Activated naive CD8-positive, alpha-beta T cell treated with anti-CD3 and anti-CD28 coated beads, Interleukin-2, amount 50 U/mL, for 16 hours (primary cell): Measurements from ENCODE around the gene CDX1.

Experiments used
- DNase-seq: peaks from one replicate; pipeline ENCODE4 v3.0.0-alpha.2; 2020; ENCODE audit warnings: low read depth, low spot score

Gene CDX1

DNA sequence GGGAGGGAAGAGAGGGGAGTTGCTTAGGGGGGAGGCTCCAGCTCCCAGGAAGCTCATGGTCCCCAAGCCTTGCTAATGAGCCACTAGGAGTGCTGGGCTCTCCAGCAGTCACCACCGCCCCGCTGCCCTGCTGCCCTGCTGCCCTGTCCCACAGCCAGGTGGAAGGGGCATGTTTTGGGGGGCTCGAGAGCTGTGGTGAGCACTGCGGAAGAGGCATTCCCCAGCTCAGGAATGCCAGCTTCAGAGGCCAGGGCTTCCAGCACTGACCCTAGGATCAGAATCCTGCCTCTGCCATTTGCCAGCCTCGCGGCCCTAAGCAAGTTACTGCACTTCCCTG, 40.2 kb downstream of the CDX1 start:
- no peak for DNase-seq

DNA sequence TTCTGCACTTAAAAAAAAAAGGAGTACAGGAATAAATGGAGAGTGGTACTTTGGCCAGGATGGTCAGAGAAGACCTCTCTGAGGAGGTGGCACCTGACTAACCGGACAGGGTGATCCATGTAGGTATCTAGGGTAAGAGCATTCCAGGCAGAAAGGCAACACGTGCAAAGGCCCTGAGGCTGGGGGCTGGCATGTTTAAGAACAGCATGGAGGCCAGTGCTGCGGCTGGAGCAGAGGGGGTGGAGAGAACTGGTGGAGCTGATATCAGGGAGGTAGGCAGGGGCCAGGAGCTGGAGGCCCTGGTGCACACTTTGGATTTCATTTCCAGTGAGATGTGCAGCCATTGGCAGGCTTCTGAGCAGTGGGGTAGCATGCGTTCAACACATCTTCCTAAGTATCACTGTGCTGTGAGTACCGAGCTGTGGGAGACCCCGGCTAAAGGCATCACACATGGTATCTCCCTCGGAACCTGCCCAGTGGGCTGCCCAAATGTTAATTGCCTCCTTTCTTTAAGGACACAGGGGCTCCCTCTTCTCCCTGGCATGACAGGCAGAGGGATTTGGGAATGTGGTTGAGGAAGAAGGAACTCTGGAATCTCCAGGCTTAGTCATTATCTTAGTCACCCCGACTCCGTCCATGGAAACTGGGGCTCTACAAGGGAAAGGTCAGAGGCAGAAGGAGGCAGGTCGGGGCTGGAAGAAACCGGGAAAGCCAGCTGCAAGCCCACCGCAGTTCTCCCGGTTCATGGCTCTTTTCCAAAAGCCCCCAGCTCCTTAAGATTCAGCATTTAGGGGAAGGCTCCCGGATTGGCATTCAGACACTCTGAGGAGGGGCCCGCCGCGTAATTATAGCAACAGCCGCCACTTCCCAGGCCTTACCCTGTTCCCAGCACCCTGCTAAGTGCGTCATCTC, 41.9 kb downstream of the CDX1 start:
- no peak for DNase-seq

DNA sequence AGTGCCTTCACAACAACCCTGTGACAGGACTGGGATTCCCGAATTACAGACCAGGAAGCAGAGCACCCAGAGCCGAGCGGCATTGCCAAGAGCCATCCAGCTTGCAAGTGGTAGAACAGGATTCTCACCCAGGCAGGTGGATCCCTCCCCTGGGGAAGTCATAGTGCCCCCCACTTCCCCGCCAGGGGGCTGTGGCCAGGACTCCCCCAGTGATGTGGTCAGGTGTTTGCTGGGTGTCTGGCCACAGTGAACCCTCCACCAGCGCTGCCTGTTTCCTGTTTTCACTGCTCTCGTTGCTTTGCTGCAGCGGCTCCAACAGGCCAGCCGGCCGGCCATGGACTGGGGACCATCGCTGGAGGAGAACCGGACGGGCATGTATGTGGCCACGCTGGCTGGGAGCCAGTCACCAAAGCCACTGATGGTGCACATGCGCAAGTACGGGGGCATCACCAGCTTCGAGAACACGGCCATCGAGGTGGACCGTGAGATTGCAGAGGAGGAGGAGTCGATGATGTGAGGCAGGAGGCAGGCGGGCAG, 42.6 kb downstream of the CDX1 start:
- DNase-seq: no peak

DNA sequence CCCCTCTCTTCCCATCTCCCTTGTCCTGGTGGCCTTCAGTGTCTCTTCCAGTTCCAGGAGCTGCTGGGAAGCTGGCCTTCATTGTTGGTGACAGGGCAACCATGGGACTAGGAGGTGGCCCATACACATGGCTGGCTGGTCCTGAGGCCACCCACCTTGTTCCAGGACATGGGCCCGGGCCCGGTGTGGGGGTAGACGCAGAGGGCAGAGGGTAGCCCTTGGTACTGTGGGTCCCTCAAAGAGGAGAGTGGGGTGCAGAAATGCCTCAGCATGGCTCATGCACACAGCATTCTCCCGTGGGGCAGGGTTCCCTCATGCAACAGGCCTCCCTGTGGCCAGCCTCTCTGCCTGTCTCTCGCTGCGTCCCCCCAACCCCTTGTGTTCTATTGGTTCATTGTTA, 44.1 kb downstream of the CDX1 start:
- no peak for DNase-seq

DNA sequence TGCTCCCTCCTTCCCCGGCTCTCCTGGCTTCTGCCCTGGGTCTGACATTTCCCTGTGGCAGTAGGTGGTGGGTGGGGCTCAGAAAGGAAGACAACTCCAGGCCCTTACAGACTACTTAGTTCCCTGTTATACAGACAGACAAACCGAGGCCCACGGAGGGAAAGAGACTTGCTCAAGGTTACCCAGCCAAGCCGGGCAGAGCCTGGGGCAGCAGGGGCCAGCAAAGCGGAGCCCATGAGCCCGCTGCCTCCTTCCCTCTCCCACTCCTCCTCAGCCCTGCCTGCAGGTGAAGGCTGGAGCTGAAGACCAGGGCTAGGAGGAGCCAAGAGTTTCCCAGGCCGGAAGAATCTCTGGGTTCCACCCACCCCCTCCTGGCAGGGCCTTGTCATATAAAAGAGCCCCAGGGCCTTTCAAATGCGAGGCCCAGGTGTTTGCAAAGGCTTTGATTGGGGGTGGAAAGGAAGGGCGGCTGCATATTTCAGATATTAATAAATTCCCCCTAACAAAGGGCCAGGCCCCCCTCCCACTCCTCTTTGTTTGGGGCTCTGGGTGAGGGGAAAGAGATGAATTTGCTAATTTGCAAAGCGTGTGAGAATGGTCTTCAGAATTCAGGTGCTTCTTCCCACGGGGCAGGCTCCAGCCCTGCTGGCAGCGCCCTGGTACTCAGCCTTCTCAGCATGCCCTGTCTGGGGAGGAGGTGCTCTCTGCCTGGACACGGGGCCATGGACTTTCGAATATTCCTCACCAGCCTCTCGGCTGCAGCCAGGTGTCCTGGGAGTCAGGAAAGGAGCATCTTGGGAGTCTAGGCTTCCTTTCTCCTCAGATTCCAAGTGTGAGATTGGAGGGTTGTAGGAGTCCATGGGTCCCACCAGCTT, 44.8 kb downstream of the CDX1 start:
- no peak for DNase-seq

DNA sequence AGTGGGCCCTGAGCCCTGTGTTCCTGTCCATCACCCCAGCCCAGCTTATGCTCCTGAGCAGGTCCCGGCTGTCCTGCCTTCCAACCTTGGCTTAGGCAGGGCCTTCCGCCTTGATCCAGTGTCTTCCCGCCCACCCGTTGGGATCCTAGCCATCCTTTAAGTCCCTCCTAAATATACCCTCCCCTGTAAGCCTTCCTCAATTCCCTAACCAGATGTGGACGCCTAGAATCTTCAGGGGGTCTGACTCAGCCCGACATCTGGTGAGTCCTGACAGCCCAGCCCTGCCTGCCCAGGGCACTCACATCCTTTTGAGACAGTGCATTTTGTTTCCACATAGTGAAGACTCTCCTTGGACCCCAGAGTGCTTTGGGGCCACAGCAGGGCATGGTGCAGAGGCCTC, 47.0 kb downstream of the CDX1 start:
- DNase-seq: no peak

DNA sequence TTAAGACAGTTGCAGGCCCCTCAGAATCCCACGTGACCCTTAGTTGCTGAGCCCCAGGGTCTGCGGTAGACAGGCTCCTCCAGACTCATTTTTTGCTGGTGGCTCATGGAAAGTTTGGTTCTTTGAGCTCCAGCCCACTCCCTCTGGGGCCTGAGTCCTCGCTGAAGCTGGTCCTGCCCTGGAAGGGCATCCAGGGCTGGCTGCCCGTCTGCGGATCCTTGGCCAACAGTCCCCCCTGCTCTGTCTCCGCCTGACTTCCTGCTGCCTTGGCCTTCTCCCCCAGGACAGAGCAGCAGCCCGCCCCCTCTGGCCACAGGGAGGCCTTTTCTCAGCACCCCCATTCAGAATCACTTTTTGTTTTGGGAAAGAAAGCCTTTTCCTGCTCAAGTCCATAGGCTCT, 47.7 kb downstream of the CDX1 start:
- DNase-seq: no peak

DNA sequence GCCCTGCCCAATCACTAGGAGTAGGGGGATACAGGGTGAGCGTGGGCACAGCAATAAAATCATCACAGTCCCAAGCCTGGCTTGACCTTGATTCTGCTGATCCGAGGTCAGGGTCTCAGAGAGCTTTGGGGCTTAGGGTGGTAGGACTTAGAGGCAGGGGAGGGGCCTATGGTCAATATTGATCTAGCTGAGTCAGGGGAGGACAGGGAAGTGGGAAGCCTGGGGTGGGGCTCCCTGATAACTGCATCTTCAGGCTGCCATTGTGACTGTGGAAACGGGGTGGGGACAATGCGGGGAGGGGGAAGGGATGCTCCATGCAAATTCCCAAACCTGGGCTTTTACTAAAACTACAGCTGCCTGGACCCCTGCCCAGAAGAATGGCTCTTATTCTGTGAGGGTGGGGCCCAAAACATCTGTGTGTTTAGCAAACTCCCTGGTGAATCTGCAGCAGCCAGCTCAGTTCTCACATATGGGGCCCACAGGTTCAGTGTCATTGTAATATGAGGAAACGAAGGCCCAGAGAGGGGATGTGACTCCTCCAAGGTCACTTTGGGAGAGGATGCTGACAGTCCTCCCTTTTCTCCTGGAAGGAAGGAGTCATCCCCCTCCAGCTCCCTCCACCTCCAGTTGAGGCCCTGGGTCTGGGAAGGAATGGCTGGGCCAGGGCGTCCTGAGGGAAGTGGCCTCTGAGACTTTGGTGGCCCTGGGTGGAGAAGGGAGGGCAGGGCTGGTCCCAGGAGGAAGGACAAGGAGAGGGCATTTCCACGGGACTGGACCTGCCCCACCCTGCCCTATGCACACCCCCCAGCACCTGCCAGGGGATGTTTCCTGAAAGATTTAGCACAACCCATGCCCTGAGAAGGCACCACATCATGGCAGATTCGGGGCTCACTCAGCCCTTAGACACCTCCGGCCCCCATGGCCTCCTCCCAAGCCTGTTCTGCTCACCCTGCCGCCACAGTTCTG, 49.7 kb downstream of the CDX1 start:
- no peak for DNase-seq

DNA sequence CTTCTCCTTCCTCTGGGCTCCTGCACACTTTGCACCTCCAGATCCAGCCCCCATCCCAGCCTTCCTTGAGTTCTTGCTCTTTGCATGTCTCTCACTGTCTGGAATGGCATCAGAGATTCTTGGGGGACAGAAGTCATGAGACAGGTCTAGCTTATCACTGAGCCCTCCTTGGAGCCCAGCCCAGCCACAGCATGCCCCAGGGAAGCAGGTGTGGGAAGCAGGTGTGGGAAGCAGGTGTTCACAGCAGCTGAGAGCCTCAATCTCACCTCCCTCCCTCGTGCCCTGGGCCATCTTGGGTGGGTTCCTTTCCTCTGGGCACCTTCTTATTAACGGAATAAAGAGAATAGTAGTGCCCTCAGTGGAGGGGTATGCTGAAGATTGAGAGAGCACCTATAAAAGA, 50.5 kb downstream of the CDX1 start:
- DNase-seq: no peak

DNA sequence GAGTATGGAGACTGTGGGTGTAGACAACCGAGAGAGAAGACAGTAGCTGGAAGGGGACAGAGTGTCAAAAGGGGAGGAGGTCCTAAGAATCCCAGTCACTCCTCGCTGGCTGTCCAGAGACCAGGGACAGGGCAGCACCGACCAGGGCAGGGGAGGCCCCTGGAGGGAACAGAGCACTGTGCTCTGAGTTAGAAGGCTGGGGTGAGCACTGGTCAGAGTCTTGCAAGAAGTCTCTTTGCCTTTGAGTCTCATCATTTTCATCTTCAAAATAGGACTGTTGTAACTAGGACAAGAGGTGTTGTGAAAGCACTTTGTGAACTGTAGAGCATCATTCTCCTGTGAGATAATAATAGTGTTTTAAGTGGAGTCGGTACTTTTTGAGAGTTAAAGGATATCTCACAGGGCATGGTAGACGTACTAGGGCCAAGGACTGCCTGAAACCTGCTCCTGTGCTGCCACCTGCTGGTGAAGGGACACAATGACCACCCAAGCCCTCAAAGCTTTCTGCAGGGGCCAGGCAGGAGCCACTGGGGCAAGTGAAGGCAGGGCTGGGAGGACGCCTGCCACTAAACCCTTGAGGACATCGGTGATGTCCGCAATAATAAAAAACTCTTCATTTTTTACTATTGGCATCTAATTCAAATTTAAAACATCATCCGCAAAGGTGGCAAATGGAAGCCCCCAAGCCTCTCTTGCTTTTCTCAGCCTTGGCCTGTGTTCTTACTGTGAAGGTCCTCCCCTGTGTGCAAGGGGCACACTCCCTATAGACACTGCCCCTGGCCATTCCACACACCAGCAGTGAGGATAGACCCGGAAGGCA, 51.5 kb downstream of the CDX1 start:
- DNase-seq: peak; percentile 72

DNA sequence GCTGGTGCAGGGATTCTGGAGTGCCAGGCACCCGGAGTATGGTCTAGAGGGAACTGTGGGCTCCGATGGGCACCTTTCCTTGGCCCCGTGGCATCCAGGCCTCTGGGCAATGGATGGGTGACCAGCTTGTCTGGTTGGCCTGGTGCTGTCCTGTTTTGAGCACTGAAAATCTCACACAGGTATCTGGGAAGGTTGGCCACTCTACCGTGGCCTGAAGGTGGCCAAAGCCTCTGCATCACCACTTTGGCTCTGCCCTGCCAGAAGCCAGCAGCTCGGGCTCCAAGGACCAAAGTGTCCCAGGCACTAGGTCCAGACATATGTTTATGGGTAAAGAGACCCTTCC, 52.1 kb downstream of the CDX1 start:
- no peak for DNase-seq

DNA sequence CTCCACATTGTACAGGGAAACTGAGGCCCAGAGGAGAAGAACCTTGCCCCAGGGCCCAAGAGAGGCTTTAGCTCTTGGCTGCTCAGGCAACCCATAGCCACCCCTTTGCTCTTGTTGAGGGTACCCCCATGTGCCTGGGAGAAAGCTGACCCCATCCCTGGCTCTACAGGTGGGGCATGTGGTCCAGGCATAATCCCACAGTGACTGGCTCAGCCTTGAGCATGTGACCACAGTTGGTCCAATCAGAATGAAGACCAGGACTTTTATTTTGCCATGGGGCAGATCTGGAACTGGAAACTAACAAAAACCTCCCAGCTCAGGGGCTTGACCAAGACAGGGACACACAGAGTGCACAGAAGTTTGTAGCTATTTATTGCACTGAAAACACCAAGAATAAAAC, 52.6 kb downstream of the CDX1 start:
- no peak for DNase-seq

DNA sequence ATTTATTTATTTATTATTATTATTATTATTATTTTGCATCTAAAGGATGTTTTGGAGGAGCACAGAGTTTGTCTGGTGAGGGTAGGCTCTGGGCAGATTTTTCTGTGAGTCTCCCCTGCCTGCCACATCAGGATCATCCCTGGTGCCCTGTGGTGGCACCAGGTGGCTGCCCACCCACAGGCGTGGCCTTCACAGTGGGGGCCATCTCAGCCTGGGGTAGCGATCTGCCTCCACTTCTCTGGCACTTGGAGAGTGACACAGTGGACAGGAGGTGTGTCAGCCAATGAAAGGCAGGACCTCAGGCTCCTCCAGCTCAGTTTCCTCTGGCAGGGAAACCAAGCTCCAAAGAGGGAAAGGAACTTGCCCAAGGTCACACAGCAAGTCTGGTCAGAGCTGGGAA, 53.3 kb downstream of the CDX1 start:
- DNase-seq: no peak

DNA sequence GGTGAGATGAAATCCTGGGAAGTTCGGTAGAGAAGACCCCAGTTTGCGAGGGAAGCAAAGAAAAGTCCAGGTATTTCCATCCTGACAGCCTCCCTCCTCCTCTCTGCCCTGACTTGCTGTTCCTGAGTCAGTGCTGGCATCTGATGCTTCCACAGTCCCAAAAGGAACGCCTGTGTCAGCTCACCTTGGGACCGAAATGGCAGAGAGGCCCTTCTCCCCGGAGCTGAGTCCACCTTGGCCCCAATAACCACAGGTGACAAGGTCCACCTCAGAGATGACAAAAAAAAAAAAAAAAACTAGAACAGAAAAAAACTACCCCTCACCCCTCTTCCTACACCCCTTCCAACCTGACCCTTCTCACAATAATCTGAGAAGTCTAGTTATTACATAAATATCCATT, 54.9 kb downstream of the CDX1 start:
- DNase-seq: no peak

DNA sequence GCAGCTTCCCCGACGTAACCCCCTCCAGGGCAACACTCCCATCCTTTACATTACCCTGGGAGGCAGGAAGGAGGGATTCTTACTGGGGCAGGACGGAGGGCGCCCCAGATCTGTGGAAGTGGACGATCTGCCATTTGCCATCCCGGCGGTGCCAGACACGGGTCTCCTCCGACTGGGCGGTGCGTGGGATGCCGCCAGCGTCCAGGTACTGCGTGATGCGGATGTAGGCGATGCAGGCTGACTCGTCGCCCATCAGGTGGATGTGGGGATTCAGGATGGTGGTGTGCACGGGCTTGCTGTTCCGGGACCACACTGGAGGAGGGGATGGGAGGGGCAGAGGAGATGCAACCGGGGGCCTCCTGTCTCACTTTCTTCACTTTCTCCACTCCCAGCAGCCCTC, 56.3 kb downstream of the CDX1 start:
- no peak for DNase-seq

DNA sequence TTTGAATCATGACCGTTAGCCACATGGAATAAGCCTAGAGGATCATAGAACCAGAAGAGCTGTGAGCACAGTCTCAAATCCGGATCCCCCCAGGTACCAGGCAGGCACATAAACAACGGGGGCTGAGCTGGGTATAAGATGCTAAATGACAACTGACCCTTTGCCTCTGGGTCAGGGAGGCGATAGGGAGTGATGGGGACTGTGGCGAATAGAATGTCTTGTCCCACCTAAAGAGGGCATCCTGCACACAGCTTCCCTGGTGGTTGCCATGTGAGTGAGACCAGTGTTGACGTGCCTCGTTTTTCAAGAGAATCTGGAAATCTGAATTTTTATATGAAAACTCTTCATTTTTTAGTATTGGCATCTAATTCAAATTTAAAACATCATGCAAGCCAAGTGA, 56.9 kb downstream of the CDX1 start:
- DNase-seq: no peak

DNA sequence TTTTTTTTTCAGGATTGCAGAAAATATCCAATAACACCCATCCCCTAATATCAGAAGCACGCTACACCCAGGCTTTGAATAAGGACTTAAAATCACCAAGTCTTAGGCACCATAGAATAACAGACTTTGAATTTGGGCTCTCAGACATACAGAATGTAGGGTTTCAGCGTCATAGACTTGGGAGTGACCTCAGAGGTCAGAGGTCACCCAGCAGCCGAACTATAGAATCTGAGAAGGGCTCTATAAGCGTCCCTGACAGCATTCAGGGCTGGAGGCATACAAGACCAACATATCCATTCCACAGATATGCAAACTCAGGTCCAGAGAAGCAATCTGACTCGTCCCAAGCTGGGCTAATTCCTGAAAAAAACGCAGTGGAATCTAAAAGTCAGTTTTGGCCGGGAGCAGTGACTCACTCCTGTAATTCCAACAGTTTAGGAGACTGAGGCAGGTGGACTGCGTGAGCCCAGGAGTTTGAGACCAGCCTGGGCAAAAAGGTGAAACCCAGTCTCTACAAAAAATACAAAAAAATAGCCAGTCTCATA, 58.0 kb downstream of the CDX1 start:
- no peak for DNase-seq

DNA sequence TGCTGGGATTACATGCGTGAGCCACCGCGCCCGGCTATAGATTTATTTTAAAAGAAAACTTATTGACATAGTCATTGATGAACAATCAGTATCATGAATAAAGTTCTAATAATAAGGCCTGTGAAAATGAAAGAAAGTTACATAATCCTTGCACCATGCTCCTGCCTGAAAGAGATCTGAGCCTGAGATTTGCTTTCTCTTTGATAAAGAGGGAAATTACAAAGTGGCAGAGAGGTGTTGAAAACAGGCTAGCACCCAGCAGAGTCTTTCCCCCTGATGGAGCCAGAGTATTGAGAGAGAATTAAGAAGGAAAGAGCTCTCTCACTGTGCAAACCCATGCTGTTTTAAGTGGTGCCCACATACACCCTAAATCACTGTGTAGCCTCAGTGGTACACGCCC, 60.5 kb downstream of the CDX1 start:
- no peak for DNase-seq

DNA sequence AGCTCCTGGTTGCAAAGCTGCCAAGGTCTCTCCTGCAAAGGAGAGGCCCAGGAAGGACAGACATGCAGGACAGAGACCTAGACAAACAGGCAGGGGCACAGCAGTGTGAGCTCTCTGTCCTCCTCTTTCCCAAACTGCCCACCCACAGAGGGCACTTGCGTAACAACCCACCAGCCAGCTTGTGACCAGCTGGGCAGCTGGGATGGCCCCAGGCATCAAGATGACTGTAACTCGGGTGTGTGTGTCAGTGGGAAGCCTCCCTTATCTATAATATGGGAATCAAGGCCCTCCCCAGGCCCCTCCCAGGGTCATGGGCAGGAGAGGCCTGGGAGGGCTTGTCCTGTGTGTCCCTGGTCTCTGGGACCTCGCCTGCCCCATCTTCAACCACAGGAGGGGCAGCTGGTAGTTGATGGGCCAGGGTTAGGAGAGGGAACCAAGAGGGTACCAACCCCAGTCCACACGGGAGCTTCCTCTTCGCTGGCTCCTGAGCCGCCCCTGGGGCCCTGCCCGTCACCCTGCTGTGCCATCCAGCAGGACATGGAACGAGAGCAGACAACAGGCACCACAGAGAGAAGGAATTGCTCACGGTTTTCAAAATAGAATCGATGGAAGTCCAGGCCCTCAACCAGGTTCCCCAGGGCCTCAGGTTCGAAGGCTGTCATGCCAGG, 61.2 kb downstream of the CDX1 start:
- no peak for DNase-seq

DNA sequence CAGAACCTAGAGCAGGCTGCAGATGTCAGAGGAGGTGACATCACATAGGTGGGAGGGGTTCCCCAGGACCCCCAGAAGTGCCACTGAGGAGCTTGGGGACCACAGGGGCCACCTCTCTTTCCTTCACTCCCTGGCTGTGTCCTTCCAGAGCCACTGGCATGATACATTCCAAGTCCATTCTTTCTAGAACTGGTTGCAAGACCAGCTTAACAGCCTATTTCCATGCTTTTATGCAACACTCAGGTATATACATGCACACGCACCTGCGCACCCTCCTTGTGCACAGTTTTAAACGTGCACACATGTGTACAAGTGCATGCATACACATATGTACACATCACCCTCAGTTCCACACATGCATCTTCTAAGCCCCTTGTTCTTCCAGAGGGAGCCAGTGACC, 63.0 kb downstream of the CDX1 start:
- DNase-seq: no peak
